Femur (tissue), 1 donor: ENCODE measurements around the gene LMNB1.
A peak's percentile ranks its signal among the peaks of the same experiment; 100 is the strongest.
"Not testable (repeated sequence)": the region's sequence is repeated elsewhere in the genome, so short reads cannot be mapped to it uniquely, and the experiment has no call there.

Source experiments
- DNase-seq: peaks from one replicate; pipeline ENCODE4 v3.0.0-alpha.2; 2017

LMNB1 gene

GRCh38 chr5:126829098-126829497 lies 52.2 kb downstream of the LMNB1 start:
- no peak for DNase-seq

- no peak for DNase-seq
Measured at GRCh38 chr5:126830061-126830460, 53.1 kb downstream of the LMNB1 start.

GRCh38 chr5:126831156-126831555 lies 54.2 kb downstream of the LMNB1 start:
- DNase-seq, result no peak

- DNase-seq, result no peak
Measured at GRCh38 chr5:126836778-126837177, 59.8 kb downstream of the LMNB1 start.

GRCh38 chr5:126837242-126837641 lies 60.3 kb downstream of the LMNB1 start:
- no peak for DNase-seq

- DNase-seq, result no peak
Measured at GRCh38 chr5:126837906-126838539, 61.1 kb downstream of the LMNB1 start.

GRCh38 chr5:126839407-126839806 lies 62.5 kb downstream of the LMNB1 start:
- not testable (repeated sequence) for DNase-seq

- not testable (repeated sequence) for DNase-seq
Measured at GRCh38 chr5:126843375-126843774, 66.4 kb downstream of the LMNB1 start.

- DNase-seq, result peak; percentile 73
Measured at GRCh38 chr5:126845470-126846070, 68.6 kb downstream of the LMNB1 start.

GRCh38 chr5:126846344-126846743 lies 69.4 kb downstream of the LMNB1 start:
- no peak for DNase-seq

- no peak for DNase-seq
Measured at GRCh38 chr5:126846744-126847455, 70.0 kb downstream of the LMNB1 start.

- DNase-seq, result no peak
Measured at GRCh38 chr5:126847456-126847820, 70.5 kb downstream of the LMNB1 start.

GRCh38 chr5:126847826-126848251 lies 70.9 kb downstream of the LMNB1 start:
- no peak for DNase-seq

- no peak for DNase-seq
Measured at GRCh38 chr5:126848253-126848652, 71.3 kb downstream of the LMNB1 start.

GRCh38 chr5:126849101-126849678 lies 72.3 kb downstream of the LMNB1 start:
- no peak for DNase-seq

- DNase-seq, result peak; percentile 88
Measured at GRCh38 chr5:126851501-126852011, 74.6 kb downstream of the LMNB1 start.

GRCh38 chr5:126852091-126852571 lies 75.2 kb downstream of the LMNB1 start:
- no peak for DNase-seq

GRCh38 chr5:126852841-126853271 lies 75.9 kb downstream of the LMNB1 start:
- no peak for DNase-seq

GRCh38 chr5:126853541-126854307 lies 76.8 kb downstream of the LMNB1 start:
- DNase-seq, result not testable (repeated sequence)

- DNase-seq, result no peak
Measured at GRCh38 chr5:126854526-126855110, 77.7 kb downstream of the LMNB1 start.

- no peak for DNase-seq
Measured at GRCh38 chr5:126855266-126855665, 78.3 kb downstream of the LMNB1 start.
